KOPT-K1 (cell line): ENCODE data around the gene ZMYND10.

Source experiments
- H3K27ac ChIP-seq: fragments of 200-600 bp; sonication (generic); 2 replicates; pipeline ENCODE4 v1.5.1; 2016; ENCODE audit warnings: antibody characterized with exemption, mild to moderate bottlenecking, low read depth, low read length; ENCODE audit not compliant: poor library complexity, severe bottlenecking
- H3K36me3 ChIP-seq: fragments of 200-600 bp; sonication (generic); 2 replicates; pipeline ENCODE4 v1.5.1; 2017; ENCODE audit warnings: antibody characterized with exemption, mild to moderate bottlenecking, low read length, moderate library complexity; ENCODE audit not compliant: insufficient read depth
- H3K9me3 ChIP-seq: fragments of 200-600 bp; sonication (generic); 2 replicates; pipeline ENCODE4 v1.5.1; 2017; ENCODE audit warnings: antibody characterized with exemption, low read length, mild to moderate bottlenecking; ENCODE audit not compliant: insufficient read depth, poor library complexity, severe bottlenecking

The ZMYND10 gene

GRCh38 chr3:50341996-50342650 is 3.4 kb downstream of the ZMYND10 start:
- Histone ChIP-seq H3K36me3 (no peaks in the 10 kb centered on the region), H3K9me3 (no peaks in the 10 kb centered on the region), H3K27ac (no peak overlapping the region)

GRCh38 chr3:50341537-50341936 is 4.0 kb downstream of the ZMYND10 start:
- no peak overlapping the region for H3K27ac ChIP-seq
- H3K36me3 ChIP-seq: no peaks in the 10 kb centered on the region
- no peaks in the 10 kb centered on the region for H3K9me3 ChIP-seq

GRCh38 chr3:50340448-50341329 is 4.8 kb downstream of the ZMYND10 start, which contains the start of gene RASSF1:
TSS of gene RASSF1 (minus strand) at chr3:50340836. CDS start at chr3:50340805, 31 bp downstream.
- H3K27ac ChIP-seq: no peak within 1 kb of the TSS
- H3K9me3 ChIP-seq: no peaks in the 10 kb centered on the region
- 0 out of 2 replicates have a peak, but pooled peaks cover 2% of the 10 kb centered on the region for H3K36me3 ChIP-seq

- Histone ChIP-seq H3K27ac (no peak overlapping the region), H3K9me3 (no peaks in the 10 kb centered on the region), H3K36me3 (0 out of 2 replicates have a peak, but pooled peaks cover 5% of the 10 kb centered on the region)
Measured at GRCh38 chr3:50340147-50340447, 5.4 kb downstream of the ZMYND10 start.

GRCh38 chr3:50339485-50340146 is 5.9 kb downstream of the ZMYND10 start:
- no peak overlapping the region for H3K27ac ChIP-seq

GRCh38 chr3:50338965-50339364 is 6.6 kb downstream of the ZMYND10 start:
- H3K27ac ChIP-seq: peak overlapping the region; percentile 89
- peaks cover 15% of the 10 kb centered on the region for H3K36me3 ChIP-seq
- H3K9me3 ChIP-seq: no peaks in the 10 kb centered on the region

More at GRCh38 chr3:50339485-50340146, 5.9 kb downstream of the ZMYND10 start:
- Histone ChIP-seq H3K9me3 (no peaks in the 10 kb centered on the region), H3K36me3 (peaks cover 8% of the 10 kb centered on the region)

- peak overlapping the region; percentile 89 for H3K27ac ChIP-seq
- H3K9me3 ChIP-seq: no peaks in the 10 kb centered on the region
- H3K36me3 ChIP-seq: peaks cover 31% of the 10 kb centered on the region
Measured at GRCh38 chr3:50337175-50337861, 8.2 kb downstream of the ZMYND10 start.

GRCh38 chr3:50336452-50337174 is 8.9 kb downstream of the ZMYND10 start:
- Histone ChIP-seq H3K9me3 (no peaks in the 10 kb centered on the region), H3K27ac (peak overlapping the region; percentile 89), H3K36me3 (peaks cover 38% of the 10 kb centered on the region)

- Histone ChIP-seq H3K9me3 (no peaks in the 10 kb centered on the region), H3K27ac (no peak overlapping the region), H3K36me3 (peaks cover 60% of the 10 kb centered on the region)
Measured at GRCh38 chr3:50334339-50335075, 11.0 kb downstream of the ZMYND10 start.

- H3K27ac ChIP-seq: no peak overlapping the region
- H3K9me3 ChIP-seq: no peaks in the 10 kb centered on the region
- peaks cover 64% of the 10 kb centered on the region for H3K36me3 ChIP-seq
Measured at GRCh38 chr3:50333744-50334328, 11.7 kb downstream of the ZMYND10 start.

GRCh38 chr3:50331364-50331907 is 14.1 kb downstream of the ZMYND10 start:
- Histone ChIP-seq H3K27ac (no peak overlapping the region), H3K9me3 (no peaks in the 10 kb centered on the region), H3K36me3 (peaks cover 64% of the 10 kb centered on the region)

GRCh38 chr3:50330330-50330729 is 15.2 kb downstream of the ZMYND10 start:
- Histone ChIP-seq H3K36me3 (peaks cover 68% of the 10 kb centered on the region), H3K27ac (no peak overlapping the region), H3K9me3 (no peaks in the 10 kb centered on the region)

GRCh38 chr3:50327943-50328691 is 17.4 kb downstream of the ZMYND10 start, which contains the start of gene TUSC2:
TSS of gene TUSC2 (minus strand) at chr3:50328223. CDS start at chr3:50328099, 124 bp downstream.
- Histone ChIP-seq H3K27ac (peak within 1 kb of the TSS; percentile 59), H3K36me3 (peaks cover 71% of the 10 kb centered on the region)

More at GRCh38 chr3:50327943-50328691, 17.4 kb downstream of the ZMYND10 start, which contains the start of gene TUSC2:
- no peaks in the 10 kb centered on the region for H3K9me3 ChIP-seq
